Mucosa of stomach (tissue), 1 donor: ENCODE results near the gene LMOD1.
"Not testable (repeated sequence)": the region's sequence is repeated elsewhere in the genome, so short reads cannot be mapped to it uniquely, and the experiment has no call there.

Source experiments
- H3K27me3 ChIP-seq: one replicate; pipeline ENCODE4 v1.7.0; 2013; ENCODE audit warnings: mild to moderate bottlenecking, low read length; ENCODE audit not compliant: control insufficient read depth, insufficient read depth
- H3K36me3 ChIP-seq: one replicate; pipeline ENCODE4 v1.7.0; 2013; ENCODE audit warnings: low read length; ENCODE audit not compliant: control insufficient read depth, insufficient read depth
- H3K4me1 ChIP-seq: one replicate; pipeline ENCODE4 v1.7.0; 2013; ENCODE audit warnings: mild to moderate bottlenecking, low read length; ENCODE audit not compliant: control insufficient read depth, insufficient read depth
- H3K4me3 ChIP-seq: one replicate; pipeline ENCODE4 v1.7.0; 2013; ENCODE audit warnings: low read length
- H3K9ac ChIP-seq: one replicate; pipeline ENCODE4 v1.7.0; 2013; ENCODE audit warnings: mild to moderate bottlenecking, low read length, moderate library complexity
- H3K9me3 ChIP-seq: one replicate; pipeline ENCODE4 v1.7.0; 2013; ENCODE audit warnings: mild to moderate bottlenecking, low read length, moderate library complexity; ENCODE audit not compliant: control insufficient read depth
- donor health status: Pancreatic carcinoma.

LMOD1 gene

DNA sequence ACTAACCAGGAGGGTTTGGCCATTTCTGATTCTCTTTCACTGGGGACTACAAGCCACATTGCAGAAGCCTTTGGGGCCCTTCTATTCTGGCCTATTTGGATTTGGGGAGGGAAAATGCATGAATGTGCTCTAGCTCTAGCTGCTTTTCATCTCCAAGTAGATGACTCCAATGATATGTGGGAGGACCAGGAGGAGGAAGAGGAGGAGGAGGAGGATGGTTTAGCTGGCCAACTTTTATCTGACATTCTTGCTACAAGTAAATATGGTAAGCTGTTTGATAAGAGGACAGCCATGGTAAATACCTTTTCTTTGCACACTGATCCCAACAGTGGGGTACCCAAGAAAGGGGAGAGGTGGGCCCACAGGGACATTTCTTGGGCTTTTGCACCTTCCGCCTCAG, 71.7 kb downstream of the LMOD1 start:
- Histone ChIP-seq H3K9ac (no peak overlapping the region), H3K4me1 (peaks cover 4% of the 10 kb centered on the region), H3K9me3 (no peaks in the 10 kb centered on the region), H3K4me3 (no peak overlapping the region), H3K36me3 (peaks cover 10% of the 10 kb centered on the region), H3K27me3 (no peaks in the 10 kb centered on the region)

DNA sequence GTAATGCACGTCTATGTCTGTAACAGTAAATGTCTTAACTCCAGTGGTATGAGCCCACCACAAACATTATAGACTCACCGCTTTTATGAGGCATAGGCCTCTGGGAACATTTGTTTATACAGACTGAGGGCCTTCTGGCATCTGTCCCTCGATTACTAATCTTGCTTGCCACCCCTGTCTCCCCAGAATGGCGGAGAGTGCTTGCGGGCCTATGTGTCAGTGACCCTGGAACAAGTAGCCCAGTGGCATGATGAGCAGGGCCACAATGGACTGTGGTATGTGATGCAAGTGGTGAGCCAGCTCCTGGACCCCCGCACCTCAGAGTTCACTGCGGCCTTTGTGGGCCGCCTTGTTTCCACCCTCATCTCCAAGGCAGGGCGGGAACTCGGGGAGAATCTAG, 76.0 kb downstream of the LMOD1 start:
- Histone ChIP-seq H3K36me3 (peaks cover 13% of the 10 kb centered on the region), H3K9me3 (no peaks in the 10 kb centered on the region), H3K4me1 (no peaks in the 10 kb centered on the region)

DNA sequence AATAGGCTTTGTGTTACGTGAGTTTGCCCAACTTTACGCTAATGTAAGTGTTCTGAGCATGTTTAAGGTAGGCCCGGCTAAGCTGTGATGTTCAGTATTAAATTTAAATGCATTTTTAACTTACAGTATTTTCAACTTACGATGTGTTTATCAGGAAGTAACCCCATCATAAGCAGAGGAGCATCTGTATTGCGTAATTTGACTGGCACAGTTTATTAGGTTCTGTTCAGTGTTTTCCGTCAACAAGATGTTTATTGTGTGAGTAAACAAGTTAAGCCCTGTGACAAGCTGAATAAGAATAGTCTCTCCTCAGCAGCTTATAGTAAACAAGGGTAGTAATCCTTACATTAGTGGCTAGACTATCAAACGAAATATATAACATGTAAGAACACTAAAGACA, 84.9 kb downstream of the LMOD1 start:
- Histone ChIP-seq H3K4me3 (no peak overlapping the region), H3K27me3 (no peaks in the 10 kb centered on the region), H3K9me3 (no peaks in the 10 kb centered on the region), H3K4me1 (no peaks in the 10 kb centered on the region), H3K9ac (no peak overlapping the region), H3K36me3 (no peaks in the 10 kb centered on the region)

More for the DNA sequence above, 76.0 kb downstream of the LMOD1 start:
- no peak overlapping the region for H3K9ac ChIP-seq
- H3K4me3 ChIP-seq: no peak overlapping the region
- H3K27me3 ChIP-seq: no peaks in the 10 kb centered on the region

DNA sequence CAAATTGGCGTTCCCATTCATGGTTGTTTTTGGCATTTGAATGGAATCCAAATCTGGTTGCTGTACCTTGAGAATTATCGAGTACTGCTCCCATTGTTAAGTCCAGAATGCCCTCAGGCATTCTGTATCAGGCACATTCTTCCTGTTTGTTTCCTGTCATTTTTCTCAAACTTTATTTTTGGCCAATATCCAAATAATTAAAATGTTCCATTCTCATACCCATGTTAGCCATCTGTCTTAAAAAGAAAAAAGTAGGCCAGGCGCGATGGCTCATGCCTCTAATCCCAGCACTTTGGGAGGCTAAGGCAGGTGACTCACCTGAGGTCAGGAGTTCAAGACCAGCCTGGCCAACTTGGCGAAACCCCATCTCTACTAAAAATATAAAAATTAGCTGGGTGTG, 86.9 kb downstream of the LMOD1 start:
- H3K4me1 ChIP-seq: no peaks in the 10 kb centered on the region
- no peak overlapping the region for H3K9ac ChIP-seq
- no peaks in the 10 kb centered on the region for H3K36me3 ChIP-seq
- no peaks in the 10 kb centered on the region for H3K27me3 ChIP-seq
- no peaks in the 10 kb centered on the region for H3K9me3 ChIP-seq
- H3K4me3 ChIP-seq: no peak overlapping the region

DNA sequence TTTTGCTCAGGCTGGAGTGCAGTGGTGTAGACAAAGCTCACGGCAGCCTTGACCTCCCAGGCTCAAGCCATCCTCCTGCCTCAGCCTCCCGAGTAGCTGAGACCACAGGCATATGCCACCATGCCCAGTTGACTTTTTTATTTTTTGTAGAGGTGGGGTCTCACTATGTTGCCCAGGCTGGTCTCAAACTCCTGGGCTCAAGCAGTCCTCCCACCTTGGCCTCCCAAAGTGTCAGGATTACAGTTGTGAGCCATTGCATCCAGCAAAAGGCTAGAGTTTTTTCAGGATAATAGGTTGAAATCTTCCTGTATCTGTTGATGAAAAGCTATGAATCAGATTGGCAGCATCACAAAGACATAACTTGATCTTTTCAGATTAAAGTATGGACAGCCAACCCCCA, 89.6 kb downstream of the LMOD1 start:
- not testable (repeated sequence) for H3K4me1 ChIP-seq, H3K9me3 ChIP-seq, H3K36me3 ChIP-seq, H3K4me3 ChIP-seq, H3K9ac ChIP-seq, H3K27me3 ChIP-seq

DNA sequence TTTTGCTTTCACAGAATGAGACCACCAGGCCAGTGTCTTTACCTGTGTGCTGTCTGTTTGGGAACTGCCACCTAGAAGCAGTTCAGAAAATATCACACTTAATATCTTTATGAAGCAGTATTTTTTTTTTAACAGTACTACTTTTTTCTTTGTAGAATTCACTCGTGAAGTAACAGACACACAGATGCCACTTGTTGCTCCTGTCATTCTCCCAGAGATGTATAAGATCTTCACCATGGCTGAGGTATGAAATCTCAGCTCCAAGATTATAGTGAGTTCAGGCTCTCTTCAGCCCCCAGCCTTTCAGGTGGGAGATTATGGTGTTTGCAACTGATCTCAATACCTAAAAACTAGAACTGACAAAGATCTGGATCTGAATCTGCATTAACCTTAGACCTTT, 94.4 kb downstream of the LMOD1 start:
- no peaks in the 10 kb centered on the region for H3K9me3 ChIP-seq
- peaks cover 12% of the 10 kb centered on the region for H3K36me3 ChIP-seq
- no peak overlapping the region for H3K9ac ChIP-seq
- no peak overlapping the region for H3K4me3 ChIP-seq
- H3K4me1 ChIP-seq: no peaks in the 10 kb centered on the region
- H3K27me3 ChIP-seq: no peaks in the 10 kb centered on the region

DNA sequence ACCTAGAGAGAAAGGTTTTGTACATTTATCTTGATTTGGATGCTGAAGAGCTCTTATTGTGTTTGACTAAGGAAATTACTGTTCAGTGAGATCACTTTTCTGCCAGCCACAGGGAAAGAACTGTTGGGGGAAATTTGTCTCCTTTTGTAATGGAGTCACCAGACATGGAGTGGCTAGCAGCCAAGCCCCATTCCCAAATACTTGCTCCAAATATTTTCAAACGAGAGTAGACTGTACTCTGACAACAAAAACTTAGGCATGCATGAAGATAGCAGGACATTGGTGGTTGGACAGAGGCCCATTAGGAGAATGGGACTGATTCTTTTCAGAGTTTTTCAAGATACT, 96.3 kb downstream of the LMOD1 start:
- no peak overlapping the region for H3K4me3 ChIP-seq
- H3K4me1 ChIP-seq: no peaks in the 10 kb centered on the region
- H3K9ac ChIP-seq: no peak overlapping the region
- no peaks in the 10 kb centered on the region for H3K9me3 ChIP-seq
- no peaks in the 10 kb centered on the region for H3K27me3 ChIP-seq
- peaks cover 12% of the 10 kb centered on the region for H3K36me3 ChIP-seq

DNA sequence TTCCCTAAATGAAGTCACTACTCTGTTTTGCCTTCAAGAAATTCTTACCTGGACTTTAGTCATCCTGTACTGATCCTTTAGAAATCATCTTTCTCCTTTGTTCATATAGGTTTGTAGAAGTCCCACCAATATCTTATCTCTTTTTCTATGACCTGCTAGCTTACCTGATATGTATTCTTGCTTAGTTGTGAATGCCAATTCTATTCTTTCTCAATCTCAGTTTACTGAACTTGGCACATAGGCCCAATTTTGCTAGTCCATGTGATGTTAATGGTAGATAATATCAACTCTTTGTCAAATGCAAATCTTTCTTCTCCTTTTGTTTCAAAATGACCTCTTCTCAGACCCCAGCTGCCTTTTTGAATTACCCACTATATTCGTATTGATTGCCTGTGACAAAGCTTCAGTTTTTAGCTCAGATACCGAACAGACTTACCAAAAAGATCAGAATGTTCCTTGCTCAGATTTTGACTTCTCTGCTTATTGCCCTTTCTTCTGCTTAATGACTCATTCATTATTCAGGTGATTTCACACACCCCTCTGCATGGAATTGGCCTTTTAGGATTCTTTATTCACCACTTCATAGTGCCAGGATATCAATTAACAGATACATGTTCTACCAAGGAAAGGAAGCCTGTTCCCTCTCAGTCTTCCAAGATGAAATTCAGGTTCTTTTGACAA, 96.8 kb downstream of the LMOD1 start:
- H3K4me3 ChIP-seq: no peak overlapping the region
- no peak overlapping the region for H3K9ac ChIP-seq
- peaks cover 12% of the 10 kb centered on the region for H3K36me3 ChIP-seq
- no peaks in the 10 kb centered on the region for H3K9me3 ChIP-seq
- no peaks in the 10 kb centered on the region for H3K4me1 ChIP-seq
- H3K27me3 ChIP-seq: no peaks in the 10 kb centered on the region

DNA sequence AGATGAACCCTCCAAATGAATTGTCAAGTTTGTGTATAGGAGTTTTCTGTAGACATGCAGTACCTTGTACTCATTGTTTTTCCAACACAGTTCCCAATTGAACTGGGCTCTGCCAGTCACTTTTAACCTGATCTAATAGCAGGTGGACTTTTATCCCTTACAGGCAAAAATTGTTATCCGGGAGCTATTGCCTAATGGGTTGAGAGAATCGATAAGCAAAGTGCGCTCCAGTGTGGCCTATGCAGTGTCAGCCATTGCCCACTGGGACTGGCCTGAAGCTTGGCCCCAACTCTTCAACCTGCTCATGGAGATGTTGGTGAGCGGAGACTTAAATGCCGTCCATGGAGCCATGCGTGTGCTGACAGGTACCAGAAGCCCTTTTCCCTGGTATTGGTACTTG, 98.1 kb downstream of the LMOD1 start:
- H3K9me3 ChIP-seq: no peaks in the 10 kb centered on the region
- H3K9ac ChIP-seq: no peak overlapping the region
- no peaks in the 10 kb centered on the region for H3K4me1 ChIP-seq
- no peaks in the 10 kb centered on the region for H3K27me3 ChIP-seq
- no peak overlapping the region for H3K4me3 ChIP-seq
- H3K36me3 ChIP-seq: peaks cover 12% of the 10 kb centered on the region

DNA sequence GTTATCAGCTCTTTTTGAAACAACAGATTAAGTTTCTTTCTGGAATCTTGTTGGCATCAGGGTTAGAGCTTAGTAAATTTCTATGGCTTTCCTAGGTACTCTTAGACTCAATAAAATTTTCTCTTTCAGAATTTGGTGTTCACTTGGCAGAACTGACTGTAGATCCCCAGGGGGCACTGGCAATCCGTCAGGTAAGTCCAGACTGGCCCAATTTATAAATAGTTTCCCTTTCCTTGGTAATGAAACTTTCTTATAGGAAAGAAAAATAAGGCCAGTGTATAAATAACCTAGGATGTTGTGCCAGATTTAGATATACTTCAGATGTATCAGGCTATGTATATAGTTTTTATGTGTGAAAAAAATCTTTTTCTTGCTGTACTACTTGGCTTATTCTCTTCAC, 99.2 kb downstream of the LMOD1 start:
- H3K4me3 ChIP-seq: no peak overlapping the region
- H3K9ac ChIP-seq: no peak overlapping the region
- H3K9me3 ChIP-seq: no peaks in the 10 kb centered on the region
- H3K27me3 ChIP-seq: no peaks in the 10 kb centered on the region
- H3K36me3 ChIP-seq: peaks cover 7% of the 10 kb centered on the region
- H3K4me1 ChIP-seq: no peaks in the 10 kb centered on the region
